HEK293 (cell line): ENCODE results near the gene CFAP221.

ENCODE experiments used
- CTCF ChIA-PET: fragments of 350-600 bp; formaldehyde crosslinking; extraction: SDS; loops from one replicate; lab custom pipeline; 2021; ENCODE audit warnings: antibody characterized with exemption; lab: Yijun Ruan, JAX
- POLR2A ChIA-PET: fragments of 300-600 bp; formaldehyde crosslinking; extraction: SDS; loops from one replicate; lab custom pipeline; 2020; ENCODE audit warnings: antibody characterized with exemption, inconsistent platforms; lab: Yijun Ruan, JAX
- H3K27ac ChIP-seq: fragments of 200-500 bp; sonication (Bioruptor generic); 2 replicates; pipeline ENCODE4 v1.5.1; 2014; ENCODE audit warnings: low read depth, low read length, control low read depth, inconsistent platforms; ENCODE audit errors: extremely low read depth
- H3K36me3 ChIP-seq, 2 experiments: fragments of 200-500 bp in 1 of 2; sonication (Bioruptor generic) in 1 of 2; 1 replicate in 1 of 2; 2 replicates in 1 of 2; pipeline ENCODE4 v1.5.1; 2014 to 2017; ENCODE audit warnings: inconsistent platforms in 2 of 2, low read length in 2 of 2; ENCODE audit not compliant: control insufficient read depth in 2 of 2, insufficient read depth in 1 of 2
- H3K4me1 ChIP-seq: fragments of 200-500 bp; sonication (Bioruptor generic); 2 replicates; pipeline ENCODE4 v1.5.1; 2014; ENCODE audit warnings: mild to moderate bottlenecking, low read length, inconsistent platforms; ENCODE audit not compliant: control insufficient read depth, insufficient read depth
- H3K4me3 ChIP-seq: 2 replicates; pipeline ENCODE4 v1.5.1; 2011; ENCODE audit warnings: low read depth, mild to moderate bottlenecking, control low read depth, low read length, moderate library complexity
- H3K9me3 ChIP-seq: fragments of 200-500 bp; sonication (Bioruptor generic); 2 replicates; pipeline ENCODE4 v1.5.1; 2014; ENCODE audit warnings: low read depth, low read length, inconsistent platforms; ENCODE audit not compliant: control insufficient read depth, insufficient read depth
- REPIN1 ChIP-seq: fragments of 450-650 bp; formaldehyde crosslinking; IDR thresholded peaks from 2 replicates; pipeline ENCODE4 v1.5.1; 2017; ENCODE audit warnings: missing biosample characterization, missing genetic modification characterization, low read depth
- YY2 ChIP-seq: fragments of 450-650 bp; formaldehyde crosslinking; IDR thresholded peaks from 2 replicates; pipeline ENCODE4 v1.5.1; 2016; ENCODE audit warnings: missing biosample characterization, missing genetic modification characterization
- ZBTB8A ChIP-seq: fragments of 450-650 bp; formaldehyde crosslinking; IDR thresholded peaks from 2 replicates; pipeline ENCODE4 v1.5.1; 2016; ENCODE audit warnings: missing biosample characterization, missing genetic modification characterization
- ZNF10 ChIP-seq: fragments of 450-650 bp; formaldehyde crosslinking; IDR thresholded peaks from 2 replicates; pipeline ENCODE4 v1.5.1; 2017; ENCODE audit warnings: missing biosample characterization, missing genetic modification characterization
- ZNF114 ChIP-seq: fragments of 450-650 bp; formaldehyde crosslinking; IDR thresholded peaks from 2 replicates; pipeline ENCODE4 v1.5.0; 2017; ENCODE audit warnings: missing biosample characterization, missing genetic modification characterization
- ZNF132 ChIP-seq: fragments of 450-650 bp; formaldehyde crosslinking; IDR thresholded peaks from 2 replicates; pipeline ENCODE4 v1.5.1; 2017; ENCODE audit warnings: missing biosample characterization, missing genetic modification characterization, borderline replicate concordance
- ZNF155 ChIP-seq: fragments of 450-650 bp; formaldehyde crosslinking; IDR thresholded peaks from 2 replicates; pipeline ENCODE4 v1.5.1; 2016; ENCODE audit warnings: missing biosample characterization, missing genetic modification characterization
- ZNF16 ChIP-seq: fragments of 450-650 bp; formaldehyde crosslinking; IDR thresholded peaks from 2 replicates; pipeline ENCODE4 v1.5.1; 2016; ENCODE audit warnings: low read depth, missing biosample characterization, missing genetic modification characterization
- ZNF169 ChIP-seq: fragments of 450-650 bp; formaldehyde crosslinking; IDR thresholded peaks from 2 replicates; pipeline ENCODE4 v1.5.1; 2016; ENCODE audit warnings: missing biosample characterization, missing genetic modification characterization
- ZNF184 ChIP-seq: fragments of 450-650 bp; IDR thresholded peaks from 2 replicates; pipeline ENCODE4 v1.5.1; 2018; ENCODE audit warnings: missing biosample characterization, mild to moderate bottlenecking, missing genetic modification characterization
- ZNF211 ChIP-seq: fragments of 450-650 bp; formaldehyde crosslinking; IDR thresholded peaks from 2 replicates; pipeline ENCODE4 v1.5.1; 2016; ENCODE audit warnings: low read depth, missing biosample characterization, missing genetic modification characterization
- ZNF350 ChIP-seq: fragments of 450-650 bp; formaldehyde crosslinking; IDR thresholded peaks from 2 replicates; pipeline ENCODE4 v1.5.0; 2017; ENCODE audit warnings: missing biosample characterization, mild to moderate bottlenecking, missing genetic modification characterization
- ZNF362 ChIP-seq: fragments of 450-650 bp; formaldehyde crosslinking; IDR thresholded peaks from 2 replicates; pipeline ENCODE4 v1.5.1; 2016; ENCODE audit warnings: missing biosample characterization, missing genetic modification characterization
- ZNF366 ChIP-seq: fragments of 450-650 bp; formaldehyde crosslinking; conservative IDR thresholded peaks from 2 replicates; pipeline ENCODE4 v1.5.1; 2016; ENCODE audit warnings: missing biosample characterization, missing genetic modification characterization
- ZNF521 ChIP-seq: fragments of 450-650 bp; formaldehyde crosslinking; IDR thresholded peaks from 2 replicates; pipeline ENCODE4 v1.5.1; 2017; ENCODE audit warnings: missing biosample characterization, mild to moderate bottlenecking, missing genetic modification characterization
- ZSCAN18 ChIP-seq: fragments of 450-650 bp; formaldehyde crosslinking; IDR thresholded peaks from 2 replicates; pipeline ENCODE4 v1.5.1; 2016; ENCODE audit warnings: missing biosample characterization, missing genetic modification characterization
- TF ChIP-seq, protein P1 (sequence below): fragments of 450-650 bp; formaldehyde crosslinking; conservative IDR thresholded peaks from 2 replicates; pipeline ENCODE4 v1.5.1; 2016; ENCODE audit warnings: low read depth, missing biosample characterization, missing genetic modification characterization
- TF ChIP-seq, protein P2 (sequence below): fragments of 450-650 bp; formaldehyde crosslinking; IDR thresholded peaks from 2 replicates; pipeline ENCODE4 v1.5.1; 2017; ENCODE audit warnings: missing biosample characterization, mild to moderate bottlenecking, missing genetic modification characterization, moderate library complexity
- TF ChIP-seq, protein P3 (sequence below): fragments of 450-650 bp; formaldehyde crosslinking; IDR thresholded peaks from 2 replicates; pipeline ENCODE4 v1.5.1; 2016; ENCODE audit warnings: missing biosample characterization, missing genetic modification characterization
- TF ChIP-seq, protein P4 (sequence below): fragments of 450-650 bp; formaldehyde crosslinking; IDR thresholded peaks from 2 replicates; pipeline ENCODE4 v1.5.1; 2016; ENCODE audit warnings: missing biosample characterization, missing genetic modification characterization
- TF ChIP-seq, protein P5 (sequence below): fragments of 450-650 bp; formaldehyde crosslinking; IDR thresholded peaks from 2 replicates; pipeline ENCODE4 v1.5.1; 2016; ENCODE audit warnings: missing biosample characterization, missing genetic modification characterization

Gene CFAP221

DNA sequence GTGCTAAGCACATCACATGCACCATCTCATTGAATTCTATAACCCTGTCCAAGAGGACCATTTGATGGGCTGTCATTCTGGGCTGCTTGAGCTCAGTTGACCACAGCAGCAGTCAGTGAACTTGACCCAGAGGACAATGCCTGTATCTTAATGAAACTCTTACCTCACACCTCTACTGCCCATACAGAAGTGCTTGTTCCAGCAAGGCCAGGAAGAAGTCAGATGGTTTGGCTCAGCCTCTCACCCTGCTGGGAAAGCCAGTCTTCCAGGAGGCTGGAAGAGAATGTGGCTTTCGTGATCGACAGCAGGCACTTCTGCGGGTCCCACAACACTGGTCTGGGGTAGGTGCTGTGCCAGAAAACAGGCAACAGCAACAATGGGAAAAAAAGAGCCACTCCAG is 47.3 kb downstream of the CFAP221 start (continued):
- TF ChIP-seq, protein P1, sequence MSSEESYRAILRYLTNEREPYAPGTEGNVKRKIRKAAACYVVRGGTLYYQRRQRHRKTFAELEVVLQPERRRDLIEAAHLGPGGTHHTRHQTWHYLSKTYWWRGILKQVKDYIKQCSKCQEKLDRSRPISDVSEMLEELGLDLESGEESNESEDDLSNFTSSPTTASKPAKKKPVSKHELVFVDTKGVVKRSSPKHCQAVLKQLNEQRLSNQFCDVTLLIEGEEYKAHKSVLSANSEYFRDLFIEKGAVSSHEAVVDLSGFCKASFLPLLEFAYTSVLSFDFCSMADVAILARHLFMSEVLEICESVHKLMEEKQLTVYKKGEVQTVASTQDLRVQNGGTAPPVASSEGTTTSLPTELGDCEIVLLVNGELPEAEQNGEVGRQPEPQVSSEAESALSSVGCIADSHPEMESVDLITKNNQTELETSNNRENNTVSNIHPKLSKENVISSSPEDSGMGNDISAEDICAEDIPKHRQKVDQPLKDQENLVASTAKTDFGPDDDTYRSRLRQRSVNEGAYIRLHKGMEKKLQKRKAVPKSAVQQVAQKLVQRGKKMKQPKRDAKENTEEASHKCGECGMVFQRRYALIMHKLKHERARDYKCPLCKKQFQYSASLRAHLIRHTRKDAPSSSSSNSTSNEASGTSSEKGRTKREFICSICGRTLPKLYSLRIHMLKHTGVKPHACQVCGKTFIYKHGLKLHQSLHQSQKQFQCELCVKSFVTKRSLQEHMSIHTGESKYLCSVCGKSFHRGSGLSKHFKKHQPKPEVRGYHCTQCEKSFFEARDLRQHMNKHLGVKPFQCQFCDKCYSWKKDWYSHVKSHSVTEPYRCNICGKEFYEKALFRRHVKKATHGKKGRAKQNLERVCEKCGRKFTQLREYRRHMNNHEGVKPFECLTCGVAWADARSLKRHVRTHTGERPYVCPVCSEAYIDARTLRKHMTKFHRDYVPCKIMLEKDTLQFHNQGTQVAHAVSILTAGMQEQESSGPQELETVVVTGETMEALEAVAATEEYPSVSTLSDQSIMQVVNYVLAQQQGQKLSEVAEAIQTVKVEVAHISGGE (tag by site-specific recombination): no peak
- no peak for TF ChIP-seq ZNF366
- TF ChIP-seq, protein P2, sequence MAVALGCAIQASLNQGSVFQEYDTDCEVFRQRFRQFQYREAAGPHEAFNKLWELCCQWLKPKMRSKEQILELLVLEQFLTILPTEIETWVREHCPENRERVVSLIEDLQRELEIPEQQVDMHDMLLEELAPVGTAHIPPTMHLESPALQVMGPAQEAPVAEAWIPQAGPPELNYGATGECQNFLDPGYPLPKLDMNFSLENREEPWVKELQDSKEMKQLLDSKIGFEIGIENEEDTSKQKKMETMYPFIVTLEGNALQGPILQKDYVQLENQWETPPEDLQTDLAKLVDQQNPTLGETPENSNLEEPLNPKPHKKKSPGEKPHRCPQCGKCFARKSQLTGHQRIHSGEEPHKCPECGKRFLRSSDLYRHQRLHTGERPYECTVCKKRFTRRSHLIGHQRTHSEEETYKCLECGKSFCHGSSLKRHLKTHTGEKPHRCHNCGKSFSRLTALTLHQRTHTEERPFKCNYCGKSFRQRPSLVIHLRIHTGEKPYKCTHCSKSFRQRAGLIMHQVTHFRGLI: no peak
- TF ChIP-seq ZNF114 (tag by site-specific recombination): no peak
- TF ChIP-seq, protein P3, sequence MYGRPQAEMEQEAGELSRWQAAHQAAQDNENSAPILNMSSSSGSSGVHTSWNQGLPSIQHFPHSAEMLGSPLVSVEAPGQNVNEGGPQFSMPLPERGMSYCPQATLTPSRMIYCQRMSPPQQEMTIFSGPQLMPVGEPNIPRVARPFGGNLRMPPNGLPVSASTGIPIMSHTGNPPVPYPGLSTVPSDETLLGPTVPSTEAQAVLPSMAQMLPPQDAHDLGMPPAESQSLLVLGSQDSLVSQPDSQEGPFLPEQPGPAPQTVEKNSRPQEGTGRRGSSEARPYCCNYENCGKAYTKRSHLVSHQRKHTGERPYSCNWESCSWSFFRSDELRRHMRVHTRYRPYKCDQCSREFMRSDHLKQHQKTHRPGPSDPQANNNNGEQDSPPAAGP: no peak

- TF ChIP-seq, protein P4, sequence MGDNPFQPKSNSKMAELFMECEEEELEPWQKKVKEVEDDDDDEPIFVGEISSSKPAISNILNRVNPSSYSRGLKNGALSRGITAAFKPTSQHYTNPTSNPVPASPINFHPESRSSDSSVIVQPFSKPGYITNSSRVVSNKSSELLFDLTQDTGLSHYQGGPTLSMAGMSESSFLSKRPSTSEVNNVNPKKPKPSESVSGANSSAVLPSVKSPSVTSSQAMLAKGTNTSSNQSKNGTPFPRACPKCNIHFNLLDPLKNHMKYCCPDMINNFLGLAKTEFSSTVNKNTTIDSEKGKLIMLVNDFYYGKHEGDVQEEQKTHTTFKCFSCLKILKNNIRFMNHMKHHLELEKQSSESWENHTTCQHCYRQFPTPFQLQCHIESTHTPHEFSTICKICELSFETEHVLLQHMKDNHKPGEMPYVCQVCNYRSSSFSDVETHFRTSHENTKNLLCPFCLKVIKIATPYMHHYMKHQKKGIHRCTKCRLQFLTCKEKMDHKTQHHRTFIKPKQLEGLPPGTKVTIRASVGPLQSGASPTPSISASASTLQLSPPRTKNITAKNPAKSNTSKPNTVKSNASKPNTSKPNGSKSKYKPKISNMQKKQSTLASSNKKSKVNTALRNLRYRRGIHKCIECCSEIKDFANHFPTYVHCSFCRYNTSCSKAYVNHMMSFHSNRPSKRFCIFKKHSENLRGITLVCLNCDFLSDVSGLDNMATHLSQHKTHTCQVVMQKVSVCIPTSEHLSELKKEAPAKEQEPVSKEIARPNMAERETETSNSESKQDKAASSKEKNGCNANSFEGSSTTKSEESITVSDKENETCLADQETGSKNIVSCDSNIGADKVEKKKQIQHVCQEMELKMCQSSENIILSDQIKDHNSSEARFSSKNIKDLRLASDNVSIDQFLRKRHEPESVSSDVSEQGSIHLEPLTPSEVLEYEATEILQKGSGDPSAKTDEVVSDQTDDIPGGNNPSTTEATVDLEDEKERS: no peak
- TF ChIP-seq ZNF521 (tag by site-specific recombination) (no peak), ZNF350 (tag by site-specific recombination) (no peak), ZNF10 (tag by site-specific recombination) (no peak), REPIN1 (tag by site-specific recombination) (no peak), ZNF211 (tag by site-specific recombination) (no peak), ZSCAN18 (tag by site-specific recombination) (no peak), ZNF184 (tag by site-specific recombination) (no peak), ZNF155 (tag by site-specific recombination) (no peak), ZNF132 (tag by site-specific recombination) (no peak), ZBTB8A (no peak), ZNF16 (no peak), ZNF169 (tag by site-specific recombination) (no peak), ZNF362 (tag by site-specific recombination) (no peak), YY2 (tag by site-specific recombination) (no peak)
- TF ChIP-seq, protein P5, sequence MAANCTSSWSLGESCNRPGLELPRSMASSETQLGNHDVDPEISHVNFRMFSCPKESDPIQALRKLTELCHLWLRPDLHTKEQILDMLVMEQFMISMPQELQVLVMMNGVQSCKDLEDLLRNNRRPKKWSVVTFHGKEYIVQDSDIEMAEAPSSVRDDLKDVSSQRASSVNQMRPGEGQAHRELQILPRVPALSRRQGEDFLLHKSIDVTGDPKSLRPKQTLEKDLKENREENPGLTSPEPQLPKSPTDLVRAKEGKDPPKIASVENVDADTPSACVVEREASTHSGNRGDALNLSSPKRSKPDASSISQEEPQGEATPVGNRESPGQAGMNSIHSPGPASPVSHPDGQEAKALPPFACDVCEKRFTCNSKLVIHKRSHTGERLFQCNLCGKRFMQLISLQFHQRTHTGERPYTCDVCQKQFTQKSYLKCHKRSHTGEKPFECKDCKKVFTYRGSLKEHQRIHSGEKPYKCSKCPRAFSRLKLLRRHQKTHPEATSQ (tag by site-specific recombination): no peak
- no peak overlapping the region for H3K4me3 ChIP-seq
- H3K9me3 ChIP-seq: no peaks in the 10 kb centered on the region
- no peak overlapping the region for H3K27ac ChIP-seq
- no peaks in the 10 kb centered on the region for H3K4me1 ChIP-seq
- ChIA-PET CTCF (interaction anchor here (0.5 to 1.1 kb wide), 2 partner anchors 12 to 17 kb away, joined by 3 to 4 read pairs; no protein-coding TSS in a partner anchor), POLR2A (no interaction called here)
- H3K36me3 ChIP-seq: no peaks in the 10 kb centered on the region
Observed at GRCh38 chr2:119592436-119592835, 48.2 kb downstream of the CFAP221 start.
